K562 (cell line): Measurements from ENCODE around the gene EPN2. TPM values are rescaled to one million over a fixed set of nuclear protein-coding genes. Genes with fewer than 3 reads are reported as not detected.

Experiments used
- CREBBP ChIP-seq: IDR thresholded peaks from one replicate; pipeline ENCODE4 v1.6.1; 2012; ENCODE audit warnings: low read depth, mild to moderate bottlenecking, control low read depth, inconsistent platforms, low read length
- ESRRB ChIP-seq: fragments of 250-450 bp; sonication (Bioruptor Pico); IDR thresholded peaks from 2 replicates; pipeline ENCODE4 v1.5.0; 2020; ENCODE audit warnings: mild to moderate bottlenecking, moderate library complexity, borderline replicate concordance
- GABPB1 ChIP-seq: sonication (generic); formaldehyde crosslinking; IDR thresholded peaks from 2 replicates; pipeline ENCODE4 v1.8.0; 2022; ENCODE audit warnings: mild to moderate bottlenecking, missing genetic modification reagents
- MEIS2 ChIP-seq: fragments of 450-650 bp; IDR thresholded peaks from 2 replicates; pipeline ENCODE4 v1.6.1; 2014; ENCODE audit warnings: mild to moderate bottlenecking; ENCODE audit not compliant: partially characterized antibody
- MYC ChIP-seq, 2 experiments: fragments of 250-450 bp in 1 of 2; sonication (Bioruptor Pico) in 1 of 2; IDR thresholded peaks; 2 replicates each; pipeline versions ENCODE4 v1.5.1 to v1.6.1; 2012 to 2021; ENCODE audit warnings: low read depth in 2 of 2, borderline replicate concordance in 1 of 2, improper control_type of control experiment in 1 of 2, low read length in 1 of 2, mild to moderate bottlenecking in 1 of 2, moderate library complexity in 1 of 2
- NFXL1 ChIP-seq: fragments of 450-650 bp; formaldehyde crosslinking; IDR thresholded peaks from 2 replicates; pipeline ENCODE4 v1.4.0; 2021; ENCODE audit warnings: mild to moderate bottlenecking
- NR2F6 ChIP-seq: fragments of 450-650 bp; formaldehyde crosslinking; IDR thresholded peaks from 2 replicates; pipeline ENCODE4 v1.4.0; 2020; ENCODE audit warnings: mild to moderate bottlenecking
- SPI1 ChIP-seq: IDR thresholded peaks from 2 replicates; pipeline ENCODE4 v1.6.1; 2011; ENCODE audit warnings: low read depth, low read length, control low read depth, borderline replicate concordance
- THRAP3 ChIP-seq: fragments of 450-650 bp; IDR thresholded peaks from 2 replicates; pipeline ENCODE4 v1.6.1; 2016; ENCODE audit warnings: mild to moderate bottlenecking, inconsistent platforms, borderline replicate concordance
- ZNF584 ChIP-seq: fragments of 200-800 bp; sonication (Bioruptor generic); IDR thresholded peaks from 2 replicates; pipeline ENCODE4 v1.6.1; 2016; ENCODE audit warnings: low read depth, mild to moderate bottlenecking, missing genetic modification characterization, missing compliant biosample characterization
- ZNF668 ChIP-seq: fragments of 250-450 bp; sonication (Bioruptor Pico); IDR thresholded peaks from 2 replicates; pipeline ENCODE4 v1.8.0; 2022; ENCODE audit warnings: mild to moderate bottlenecking, inconsistent platforms
- polyA plus RNA-seq, 8 experiments: library from polyadenylated mRNA; depleted of rRNA in 4 of 8; stranded (reverse) in 5 of 8; unstranded in 3 of 8; fragments of >200 nt; fragmentation: Nextera tagmentation in 2 of 8; fragmentation: Illumina TruSeq in 1 of 8; extraction: Ambion mirVana in 2 of 8; extraction: Trizol in 1 of 8; gene quantifications; 2 replicates each; pipeline versions ENCODE4 v1.2.1 to v1.2.3, GENCODE V29; 2011 to 2014; ENCODE audit warnings: inconsistent platforms in 1 of 8, missing spikeins in 1 of 8
- total RNA-seq, 7 experiments: library from RNA; depleted of rRNA in 6 of 7; stranded (reverse); fragments of >200 nt in 6 of 7; fragmentation: Illumina TruSeq in 2 of 7; extraction: Trizol in 2 of 7; gene quantifications; 2 replicates each; pipeline versions ENCODE4 v1.2.1 to v1.2.3, GENCODE V29; 2011 to 2021; ENCODE audit warnings: low replicate concordance in 1 of 7
- TF ChIP-seq, protein P1 (sequence below): fragments of 250-450 bp; sonication (Bioruptor Pico); IDR thresholded peaks from 2 replicates; pipeline ENCODE4 v1.8.0; 2022; ENCODE audit warnings: inconsistent platforms
- TF ChIP-seq, protein P2 (sequence below), 2 experiments: fragments of 450-650 bp; conservative IDR thresholded peaks; 2 replicates each; pipeline ENCODE4 v1.6.1; 2017; ENCODE audit warnings: mild to moderate bottlenecking in 2 of 2, moderate library complexity in 2 of 2
- TF ChIP-seq, protein P3 (sequence below): sonication (generic); formaldehyde crosslinking; IDR thresholded peaks from 2 replicates; pipeline ENCODE4 v1.8.0; 2023; ENCODE audit warnings: mild to moderate bottlenecking, missing genetic modification reagents

EPN2 gene
- total and polyA plus RNA-seq, 9 of the 15 experiments (the other 6 are each of a cell fraction or from before 2014, with no cell fraction given) = 1.0 to 12.9 (median 8.9) TPM

DNA sequence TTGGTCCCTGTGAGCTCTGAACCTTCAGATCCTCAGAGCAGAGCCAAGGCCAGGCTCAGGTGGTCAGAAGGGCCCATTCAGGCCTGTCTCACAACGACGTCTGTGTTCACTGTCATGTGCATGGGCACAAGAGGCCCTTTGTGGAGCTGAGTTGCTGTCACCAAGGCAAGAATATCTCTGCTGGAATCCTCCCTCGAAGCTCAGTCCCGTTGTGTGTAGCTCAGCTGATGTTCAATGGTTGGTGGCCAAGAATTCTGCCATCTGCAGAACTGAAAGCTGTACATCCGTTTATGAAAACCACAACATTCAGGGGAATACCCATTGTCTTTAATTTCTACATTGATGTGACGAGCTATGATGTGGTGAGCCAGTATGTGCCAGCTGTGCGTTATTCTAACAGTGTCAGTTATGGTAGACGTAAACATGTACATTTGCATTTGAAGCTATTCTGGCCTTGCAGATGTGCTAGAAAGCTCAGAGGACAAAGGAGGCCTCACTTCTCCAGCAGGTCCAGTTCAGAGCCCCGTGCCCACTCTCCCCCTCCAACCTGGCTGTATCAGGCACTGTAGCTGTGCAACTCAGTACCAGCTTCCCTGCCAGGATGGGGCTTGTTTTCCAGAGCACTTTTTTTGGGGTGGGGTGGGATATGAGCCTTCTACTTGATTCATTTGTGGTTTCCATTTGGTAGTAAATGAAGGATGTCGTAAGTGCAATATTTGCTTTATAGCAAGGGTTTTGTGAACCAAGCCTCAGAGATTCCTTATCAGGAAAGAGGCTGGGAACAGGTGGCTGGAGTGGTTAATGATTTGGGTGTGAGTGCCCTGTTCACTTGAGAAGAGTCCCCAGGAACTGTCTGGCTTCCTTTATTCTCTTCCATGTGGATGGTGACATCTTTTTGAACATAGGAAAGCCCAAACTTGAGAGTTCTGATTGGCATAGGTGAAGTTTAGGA lies 69.3 kb downstream of the EPN2 start (continued):
- TF ChIP-seq, protein P1, sequence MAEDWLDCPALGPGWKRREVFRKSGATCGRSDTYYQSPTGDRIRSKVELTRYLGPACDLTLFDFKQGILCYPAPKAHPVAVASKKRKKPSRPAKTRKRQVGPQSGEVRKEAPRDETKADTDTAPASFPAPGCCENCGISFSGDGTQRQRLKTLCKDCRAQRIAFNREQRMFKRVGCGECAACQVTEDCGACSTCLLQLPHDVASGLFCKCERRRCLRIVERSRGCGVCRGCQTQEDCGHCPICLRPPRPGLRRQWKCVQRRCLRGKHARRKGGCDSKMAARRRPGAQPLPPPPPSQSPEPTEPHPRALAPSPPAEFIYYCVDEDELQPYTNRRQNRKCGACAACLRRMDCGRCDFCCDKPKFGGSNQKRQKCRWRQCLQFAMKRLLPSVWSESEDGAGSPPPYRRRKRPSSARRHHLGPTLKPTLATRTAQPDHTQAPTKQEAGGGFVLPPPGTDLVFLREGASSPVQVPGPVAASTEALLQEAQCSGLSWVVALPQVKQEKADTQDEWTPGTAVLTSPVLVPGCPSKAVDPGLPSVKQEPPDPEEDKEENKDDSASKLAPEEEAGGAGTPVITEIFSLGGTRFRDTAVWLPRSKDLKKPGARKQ (CRISPR knock-in tag) = no peak
- no peak for TF ChIP-seq CREBBP
- TF ChIP-seq, protein P2, sequence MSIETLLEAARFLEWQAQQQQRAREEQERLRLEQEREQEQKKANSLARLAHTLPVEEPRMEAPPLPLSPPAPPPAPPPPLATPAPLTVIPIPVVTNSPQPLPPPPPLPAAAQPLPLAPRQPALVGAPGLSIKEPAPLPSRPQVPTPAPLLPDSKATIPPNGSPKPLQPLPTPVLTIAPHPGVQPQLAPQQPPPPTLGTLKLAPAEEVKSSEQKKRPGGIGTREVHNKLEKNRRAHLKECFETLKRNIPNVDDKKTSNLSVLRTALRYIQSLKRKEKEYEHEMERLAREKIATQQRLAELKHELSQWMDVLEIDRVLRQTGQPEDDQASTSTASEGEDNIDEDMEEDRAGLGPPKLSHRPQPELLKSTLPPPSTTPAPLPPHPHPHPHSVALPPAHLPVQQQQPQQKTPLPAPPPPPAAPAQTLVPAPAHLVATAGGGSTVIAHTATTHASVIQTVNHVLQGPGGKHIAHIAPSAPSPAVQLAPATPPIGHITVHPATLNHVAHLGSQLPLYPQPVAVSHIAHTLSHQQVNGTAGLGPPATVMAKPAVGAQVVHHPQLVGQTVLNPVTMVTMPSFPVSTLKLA (conservative IDR thresholded peaks at IDR 0.05) = no peak
- TF ChIP-seq SPI1 = no peak
- no peak for TF ChIP-seq NFXL1 (CRISPR knock-in tag)
- TF ChIP-seq MYC (IDR thresholded peaks at IDR 0.05; ENCODE audit: low read depth, low read length) = no peak
- no peak for TF ChIP-seq MYC (CRISPR knock-in tag; IDR thresholded peaks at IDR 0.05; ENCODE audit: borderline replicate concordance, low read depth)
- no peak for TF ChIP-seq NR2F6 (CRISPR knock-in tag)
- no peak for TF ChIP-seq ZNF668 (CRISPR knock-in tag)
- TF ChIP-seq THRAP3 = no peak
- no peak for TF ChIP-seq ZNF584 (CRISPR knock-in tag)
- no peak for TF ChIP-seq GABPB1 (CRISPR knock-in tag)
- TF ChIP-seq MEIS2 = no peak
- TF ChIP-seq ESRRB (CRISPR knock-in tag) = no peak
- TF ChIP-seq, protein P3, sequence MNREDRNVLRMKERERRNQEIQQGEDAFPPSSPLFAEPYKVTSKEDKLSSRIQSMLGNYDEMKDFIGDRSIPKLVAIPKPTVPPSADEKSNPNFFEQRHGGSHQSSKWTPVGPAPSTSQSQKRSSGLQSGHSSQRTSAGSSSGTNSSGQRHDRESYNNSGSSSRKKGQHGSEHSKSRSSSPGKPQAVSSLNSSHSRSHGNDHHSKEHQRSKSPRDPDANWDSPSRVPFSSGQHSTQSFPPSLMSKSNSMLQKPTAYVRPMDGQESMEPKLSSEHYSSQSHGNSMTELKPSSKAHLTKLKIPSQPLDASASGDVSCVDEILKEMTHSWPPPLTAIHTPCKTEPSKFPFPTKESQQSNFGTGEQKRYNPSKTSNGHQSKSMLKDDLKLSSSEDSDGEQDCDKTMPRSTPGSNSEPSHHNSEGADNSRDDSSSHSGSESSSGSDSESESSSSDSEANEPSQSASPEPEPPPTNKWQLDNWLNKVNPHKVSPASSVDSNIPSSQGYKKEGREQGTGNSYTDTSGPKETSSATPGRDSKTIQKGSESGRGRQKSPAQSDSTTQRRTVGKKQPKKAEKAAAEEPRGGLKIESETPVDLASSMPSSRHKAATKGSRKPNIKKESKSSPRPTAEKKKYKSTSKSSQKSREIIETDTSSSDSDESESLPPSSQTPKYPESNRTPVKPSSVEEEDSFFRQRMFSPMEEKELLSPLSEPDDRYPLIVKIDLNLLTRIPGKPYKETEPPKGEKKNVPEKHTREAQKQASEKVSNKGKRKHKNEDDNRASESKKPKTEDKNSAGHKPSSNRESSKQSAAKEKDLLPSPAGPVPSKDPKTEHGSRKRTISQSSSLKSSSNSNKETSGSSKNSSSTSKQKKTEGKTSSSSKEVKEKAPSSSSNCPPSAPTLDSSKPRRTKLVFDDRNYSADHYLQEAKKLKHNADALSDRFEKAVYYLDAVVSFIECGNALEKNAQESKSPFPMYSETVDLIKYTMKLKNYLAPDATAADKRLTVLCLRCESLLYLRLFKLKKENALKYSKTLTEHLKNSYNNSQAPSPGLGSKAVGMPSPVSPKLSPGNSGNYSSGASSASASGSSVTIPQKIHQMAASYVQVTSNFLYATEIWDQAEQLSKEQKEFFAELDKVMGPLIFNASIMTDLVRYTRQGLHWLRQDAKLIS (CRISPR knock-in tag) = no peak
